ENCODE data around the gene ANP32D. TPM values are rescaled to one million over a fixed set of nuclear protein-coding genes. Genes with fewer than 3 reads are reported as not detected.
"Not testable (repeated sequence)": the region's sequence is repeated elsewhere in the genome, so short reads cannot be mapped to it uniquely, and the experiment has no call there.

ANP32D gene
- not detected for total RNA-seq (ENCODE audit: unreplicated experiment)
- long read RNA-seq = 0 reads

- Mint-ChIP-seq H3K4me1 (ENCODE audit: unreplicated experiment) (no peaks in the 10 kb centered on the region), H3K27ac (ENCODE audit: unreplicated experiment) (no peak within 1 kb of the TSS), H3K36me3 (ENCODE audit: low read depth, unreplicated experiment) (peaks cover 29% of the 10 kb centered on the region), H3K4me3 (ENCODE audit: unreplicated experiment) (no peak within 1 kb of the TSS), H3K9me3 (ENCODE audit: unreplicated experiment) (peaks cover 10% of the 10 kb centered on the region), H3K27me3 (ENCODE audit: unreplicated experiment) (peaks cover 3% of the 10 kb centered on the region)
- no peak for TF ChIP-seq CTCF (IDR thresholded peaks at IDR 0.05; ENCODE audit: unreplicated experiment)
- DNase-seq (ENCODE audit: low spot score) = no peak
These were observed at the start of gene ANP32D for GRCh38 chr12:48472259-48472658. Gene ANP32D (plus strand): TSS chr12:48472559. CDS start chr12:48472665, 106 bp downstream.

GRCh38 chr12:48423171-48423570, 49.2 kb upstream of the ANP32D start:
- Mint-ChIP-seq H3K27me3 (ENCODE audit: unreplicated experiment) (no peaks in the 10 kb centered on the region), H3K9me3 (ENCODE audit: unreplicated experiment) (no peaks in the 10 kb centered on the region), H3K4me1 (ENCODE audit: unreplicated experiment) (no peaks in the 10 kb centered on the region), H3K36me3 (ENCODE audit: low read depth, unreplicated experiment) (no peaks in the 10 kb centered on the region), H3K27ac (ENCODE audit: unreplicated experiment) (no peak overlapping the region), H3K4me3 (ENCODE audit: unreplicated experiment) (no peak overlapping the region)
- DNase-seq (ENCODE audit: low spot score) = no peak
- TF ChIP-seq CTCF (IDR thresholded peaks at IDR 0.05; ENCODE audit: unreplicated experiment) = no peak

DNA sequence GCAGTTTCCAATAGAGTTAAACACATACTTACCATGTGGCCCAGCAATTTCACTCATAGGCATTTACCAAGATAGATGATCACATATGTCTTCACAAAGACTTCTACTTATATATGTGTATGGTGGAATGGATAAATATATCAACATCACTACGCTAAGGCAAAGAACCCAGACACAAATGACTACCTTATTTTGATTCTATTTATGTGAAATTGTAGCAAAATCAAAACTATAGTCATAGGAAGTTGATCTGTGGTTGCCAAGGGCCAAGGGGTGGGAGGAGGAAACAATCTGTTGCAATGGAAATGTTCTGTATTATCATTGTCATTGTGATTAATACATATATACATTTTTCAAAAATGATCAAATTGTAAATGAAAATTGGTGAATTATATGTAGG, 47.7 kb upstream of the ANP32D start:
- Mint-ChIP-seq H3K27ac (ENCODE audit: unreplicated experiment) (no peak overlapping the region), H3K36me3 (ENCODE audit: low read depth, unreplicated experiment) (no peaks in the 10 kb centered on the region), H3K4me1 (ENCODE audit: unreplicated experiment) (no peaks in the 10 kb centered on the region), H3K27me3 (ENCODE audit: unreplicated experiment) (no peaks in the 10 kb centered on the region), H3K4me3 (ENCODE audit: unreplicated experiment) (no peak overlapping the region), H3K9me3 (ENCODE audit: unreplicated experiment) (peaks cover 5% of the 10 kb centered on the region)
- no peak for TF ChIP-seq CTCF (IDR thresholded peaks at IDR 0.05; ENCODE audit: unreplicated experiment)
- no peak for DNase-seq (ENCODE audit: low spot score)

DNA sequence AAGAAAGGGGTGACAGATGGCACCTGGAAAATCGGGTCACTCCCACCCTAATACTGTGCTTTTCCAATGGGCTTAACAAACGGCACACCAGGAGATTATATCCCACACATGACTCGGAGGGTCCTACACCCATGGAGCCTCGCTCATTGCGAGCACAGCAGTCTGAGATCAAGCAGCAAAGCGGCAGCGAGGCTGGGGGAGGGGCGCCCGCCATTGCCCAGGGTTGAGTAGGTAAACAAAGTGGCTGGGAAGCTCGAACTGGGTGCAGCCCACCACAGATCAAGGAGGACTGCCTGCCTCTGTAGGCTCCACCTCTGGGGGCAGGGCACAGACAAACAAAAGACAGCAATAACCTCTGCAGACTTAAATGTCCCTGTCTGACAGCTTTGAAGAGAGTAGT, 38.3 kb upstream of the ANP32D start:
- not testable (repeated sequence) for H3K27ac Mint-ChIP-seq (ENCODE audit: unreplicated experiment); H3K27me3 Mint-ChIP-seq (ENCODE audit: unreplicated experiment); H3K4me1 Mint-ChIP-seq (ENCODE audit: unreplicated experiment); H3K4me3 Mint-ChIP-seq (ENCODE audit: unreplicated experiment); DNase-seq (ENCODE audit: low spot score)
- Mint-ChIP-seq H3K36me3 (ENCODE audit: low read depth, unreplicated experiment) (peaks cover 15% of the 10 kb centered on the region), H3K9me3 (ENCODE audit: unreplicated experiment) (peaks cover 17% of the 10 kb centered on the region)

DNA sequence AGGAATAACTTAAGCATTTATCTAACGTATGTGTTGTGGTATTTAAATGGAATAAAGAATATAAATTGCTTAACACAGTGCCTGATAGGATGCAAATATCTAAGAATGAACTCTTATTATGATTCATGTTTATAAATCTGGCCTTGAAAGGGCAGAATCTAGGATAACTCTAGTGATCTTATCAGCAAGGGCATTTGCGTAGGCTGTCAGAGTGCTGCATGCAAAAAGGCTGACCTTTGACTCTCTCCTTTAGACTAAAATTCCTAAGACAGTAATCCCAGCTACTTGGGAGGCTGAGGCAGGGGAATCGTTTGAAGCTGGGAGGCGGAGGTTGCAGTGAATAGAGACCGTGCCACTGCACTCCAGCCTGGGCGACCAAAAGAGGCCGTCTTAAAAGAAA, 31.3 kb upstream of the ANP32D start:
- TF ChIP-seq CTCF (IDR thresholded peaks at IDR 0.05; ENCODE audit: unreplicated experiment) = no peak
- Mint-ChIP-seq H3K36me3 (ENCODE audit: low read depth, unreplicated experiment) (peaks cover 11% of the 10 kb centered on the region), H3K27me3 (ENCODE audit: unreplicated experiment) (peaks cover 2% of the 10 kb centered on the region), H3K27ac (ENCODE audit: unreplicated experiment) (no peak overlapping the region), H3K4me3 (ENCODE audit: unreplicated experiment) (no peak overlapping the region), H3K4me1 (ENCODE audit: unreplicated experiment) (peaks cover 23% of the 10 kb centered on the region), H3K9me3 (ENCODE audit: unreplicated experiment) (no peaks in the 10 kb centered on the region)
- no peak for DNase-seq (ENCODE audit: low spot score)
